GM18873 (cell line): Measurements from ENCODE around the gene PRM1.
A peak's percentile ranks its signal among the peaks of the same experiment; 100 is the strongest.

Source experiments
- ATAC-seq: cut with Tn5 transposase; IDR thresholded peaks from one replicate; pipeline ENCODE4 v1.9.1; 2021; ENCODE audit warnings: mild to moderate bottlenecking, moderate library complexity, moderate number of reproducible peaks; ENCODE audit not compliant: unreplicated experiment, low FRiP score

The PRM1 gene

GRCh38 chr16:11280616-11281522 is at the start of gene PRM1:
Gene PRM1 (minus strand): TSS chr16:11281330. CDS start chr16:11281238, 92 bp downstream.
- ATAC-seq, result no peak

- no peak for ATAC-seq
Measured at GRCh38 chr16:11330526-11331237, 49.6 kb upstream of the PRM1 start.

GRCh38 chr16:11329891-11330290 is 48.8 kb upstream of the PRM1 start:
- no peak for ATAC-seq

- peak; percentile 11 for ATAC-seq
Measured at GRCh38 chr16:11329071-11329491, 48.0 kb upstream of the PRM1 start.

GRCh38 chr16:11328172-11329070 is 47.3 kb upstream of the PRM1 start:
- peak; percentile 64 for ATAC-seq

- ATAC-seq, result no peak
Measured at GRCh38 chr16:11327277-11328171, 46.4 kb upstream of the PRM1 start.

GRCh38 chr16:11326737-11327276 is 45.7 kb upstream of the PRM1 start:
- ATAC-seq, result no peak

GRCh38 chr16:11326084-11326736 is 45.1 kb upstream of the PRM1 start:
- no peak for ATAC-seq

GRCh38 chr16:11325404-11326083 is 44.4 kb upstream of the PRM1 start:
- ATAC-seq, result no peak

- ATAC-seq, result no peak
Measured at GRCh38 chr16:11323551-11324336, 42.6 kb upstream of the PRM1 start.

GRCh38 chr16:11322823-11323222 is 41.7 kb upstream of the PRM1 start:
- no peak for ATAC-seq

GRCh38 chr16:11321662-11322061 is 40.5 kb upstream of the PRM1 start:
- ATAC-seq, result no peak

- ATAC-seq, result no peak
Measured at GRCh38 chr16:11320170-11320569, 39.0 kb upstream of the PRM1 start.

GRCh38 chr16:11319529-11320146 is 38.5 kb upstream of the PRM1 start:
- ATAC-seq, result no peak

GRCh38 chr16:11318817-11319216 is 37.7 kb upstream of the PRM1 start:
- ATAC-seq, result no peak

GRCh38 chr16:11316331-11317015 is 35.3 kb upstream of the PRM1 start:
- ATAC-seq, result no peak
